SK-N-SH (cell line): ENCODE data around the gene NDP.
A peak's percentile ranks its signal among the peaks of the same experiment; 100 is the strongest.

Experiments used
- CTCF ChIP-seq: fragments of 200-600 bp; sonication (generic); IDR thresholded peaks from 2 replicates; pipeline ENCODE4 v1.6.1; 2017; ENCODE audit warnings: antibody characterized with exemption, mild to moderate bottlenecking, moderate library complexity
- EP300 ChIP-seq, 2 experiments: IDR thresholded peaks; 2 replicates each; pipeline versions ENCODE4 v1.4.0 to v1.6.1; 2012; ENCODE audit warnings: borderline replicate concordance in 1 of 2, low read depth in 1 of 2, low read length in 1 of 2
- EZH2phosphoT487 ChIP-seq: fragments of 200-600 bp; sonication (generic); IDR thresholded peaks from 2 replicates; pipeline ENCODE4 v1.6.1; 2017; ENCODE audit warnings: low read depth, mixed run types, mild to moderate bottlenecking, antibody characterized with exemption, moderate library complexity, borderline replicate concordance

GRCh38 chrX:43961699-43962098 lies 11.5 kb downstream of the NDP start:
- peak; percentile 41; the same call in 1 of the 2 replicates for TF ChIP-seq CTCF
- TF ChIP-seq EP300 (IDR thresholded peaks at IDR 0.05; ENCODE audit: borderline replicate concordance in 1 of 2, low read depth in 1 of 2, low read length in 1 of 2), result no peak
- no peak for TF ChIP-seq EZH2phosphoT487
